Fibroblast of upper back skin (primary cell): ENCODE measurements around the gene IL10RB.
"Not testable (repeated sequence)": the region's sequence is repeated elsewhere in the genome, so short reads cannot be mapped to it uniquely, and the experiment has no call there.

ENCODE experiments used
- DNase-seq: peaks from one replicate; pipeline ENCODE4 v3.0.0-alpha.2; 2013

IL10RB gene

GRCh38 chr21:33305938-33306337 lies 39.8 kb downstream of the IL10RB start:
- DNase-seq: no peak

DNA sequence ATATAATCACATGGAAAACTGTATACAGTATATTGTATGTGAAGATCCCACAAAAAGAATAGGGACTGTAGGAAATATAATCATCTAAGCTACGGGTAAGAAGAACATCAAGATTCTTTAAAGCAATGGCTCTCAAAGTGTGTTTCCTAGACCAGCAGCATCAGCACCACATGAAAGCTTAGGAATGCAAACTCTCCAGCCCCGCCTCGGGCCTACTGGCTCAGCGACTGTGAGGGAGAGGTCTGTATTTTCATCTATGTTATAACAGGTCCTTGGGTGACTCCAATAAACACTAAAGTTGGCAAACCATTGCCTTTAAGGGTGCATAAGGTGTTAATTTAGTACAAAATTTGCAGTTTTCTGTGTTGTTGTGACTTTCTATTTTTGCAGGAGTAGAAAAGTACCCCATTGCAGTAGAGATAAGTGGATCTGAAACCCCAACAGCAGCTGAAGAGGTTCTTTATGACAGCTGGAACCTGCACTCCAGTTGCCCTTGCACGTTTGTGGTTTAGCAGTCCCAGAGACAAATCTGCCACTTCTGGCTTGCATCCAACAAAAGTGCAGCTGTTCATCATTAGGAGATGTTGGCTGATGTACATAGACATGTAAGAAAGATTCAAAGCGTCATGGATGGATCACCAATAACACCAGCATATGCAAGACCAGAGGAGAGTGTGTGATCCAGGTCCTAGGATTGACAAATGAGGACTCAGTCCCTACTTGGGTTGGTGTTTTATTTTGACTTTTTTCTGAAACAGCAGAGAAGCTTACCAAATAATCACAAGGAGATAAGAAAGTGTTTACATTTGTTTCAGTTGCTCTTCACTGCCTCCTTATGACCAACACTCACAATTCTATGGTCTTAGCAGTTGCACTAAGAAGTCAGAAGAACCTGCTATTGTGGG lies 42.7 kb downstream of the IL10RB start:
- DNase-seq: peak; percentile 77

- no peak for DNase-seq
Observed at GRCh38 chr21:33309778-33310177, 43.6 kb downstream of the IL10RB start.

- DNase-seq: no peak
Observed at GRCh38 chr21:33312121-33312520, 46.0 kb downstream of the IL10RB start.

- DNase-seq: no peak
Observed at GRCh38 chr21:33313183-33313582, 47.0 kb downstream of the IL10RB start.

- DNase-seq: no peak
Observed at GRCh38 chr21:33313611-33314010, 47.4 kb downstream of the IL10RB start.

GRCh38 chr21:33314111-33314510 lies 47.9 kb downstream of the IL10RB start:
- DNase-seq: peak; percentile 91

DNA sequence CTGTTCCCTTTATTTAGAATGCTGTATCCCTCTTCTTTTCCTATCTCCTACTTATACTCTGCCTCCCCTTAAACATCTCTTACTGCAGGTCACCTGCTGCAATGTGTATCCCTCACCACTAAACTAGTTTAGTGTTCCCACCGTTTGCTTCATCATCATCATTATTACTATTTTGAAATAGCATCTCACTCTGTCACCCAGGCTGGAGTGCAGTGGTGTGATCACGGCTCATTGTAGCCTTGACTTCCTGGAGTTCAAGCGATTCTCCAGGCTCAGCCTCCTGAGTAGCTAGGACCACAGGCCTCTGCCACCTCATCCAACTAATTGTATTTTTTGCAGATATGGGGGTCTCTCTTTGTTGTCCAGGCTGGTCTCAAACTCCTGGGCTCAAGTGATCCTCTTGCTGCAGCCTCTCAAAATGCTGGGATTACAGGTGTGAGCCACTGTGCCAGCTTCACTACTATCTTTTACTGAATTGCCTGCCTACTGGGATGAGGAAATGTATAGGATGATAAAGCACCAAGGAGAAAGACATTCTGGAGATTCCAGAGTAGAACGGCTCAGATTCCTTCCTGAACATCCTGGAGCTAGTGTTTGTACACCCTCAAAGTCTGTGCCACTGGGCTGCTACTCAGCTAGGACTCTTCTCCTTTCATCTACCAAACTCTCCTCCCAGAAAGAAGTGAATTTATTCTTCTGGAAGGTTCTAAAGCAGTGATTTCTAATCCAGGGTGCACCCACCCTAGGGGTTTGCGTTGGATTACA lies 50.0 kb downstream of the IL10RB start:
- DNase-seq: no peak

DNA sequence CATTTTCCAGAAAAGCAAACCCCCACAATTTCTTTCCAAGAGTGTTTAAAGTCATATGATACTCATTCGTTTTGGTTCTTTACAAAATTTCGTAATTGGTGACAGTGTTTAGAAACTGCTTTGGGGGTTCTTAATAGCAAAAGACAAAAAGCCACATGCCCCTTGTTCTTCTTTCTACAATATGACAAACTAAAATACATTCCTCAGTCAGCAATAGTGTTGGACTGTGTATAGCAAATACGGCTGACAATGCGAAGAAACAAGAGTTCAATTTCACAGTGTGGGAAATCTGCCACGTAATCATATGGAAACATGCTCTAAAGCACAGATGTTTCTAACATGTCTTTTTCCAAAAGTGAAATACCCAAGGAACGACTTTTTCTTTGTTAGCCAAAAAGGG lies 51.0 kb downstream of the IL10RB start:
- DNase-seq: peak; percentile 34

- DNase-seq: no peak
Observed at GRCh38 chr21:33317786-33318486, 51.8 kb downstream of the IL10RB start.

DNA sequence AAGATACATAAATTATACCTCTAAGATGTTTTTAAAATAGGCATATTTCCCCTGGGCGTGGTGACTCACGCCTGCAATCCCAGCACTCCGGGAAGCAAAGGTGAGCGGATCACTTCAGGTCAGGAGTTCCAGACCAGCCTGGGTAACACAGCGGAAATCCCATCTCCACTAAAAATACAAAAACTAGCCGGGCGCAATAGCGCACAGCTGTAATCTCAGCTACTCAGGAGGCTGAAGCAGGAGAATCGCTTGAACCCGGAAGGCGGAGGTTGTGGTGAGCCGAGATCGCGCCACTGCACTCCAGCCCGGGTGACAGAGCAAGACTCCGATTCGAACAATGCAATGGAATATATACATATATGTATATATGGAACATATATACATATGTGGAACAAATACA lies 54.8 kb downstream of the IL10RB start:
- DNase-seq: not testable (repeated sequence)

DNA sequence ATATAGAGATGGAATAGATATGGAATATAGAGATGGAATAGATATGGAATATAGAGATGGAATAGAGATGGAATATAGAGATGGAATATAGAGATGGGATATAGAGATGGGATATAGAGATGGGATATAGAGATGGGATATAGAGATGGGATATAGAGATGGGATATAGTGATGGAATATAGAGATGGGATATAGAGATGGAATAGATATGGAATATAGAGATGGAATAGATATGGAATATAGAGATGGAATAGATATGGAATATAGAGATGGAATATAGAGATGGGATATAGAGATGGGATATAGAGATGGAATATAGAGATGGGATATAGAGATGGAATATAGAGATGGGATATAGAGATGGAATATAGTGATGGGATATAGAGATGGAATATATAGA lies 57.4 kb downstream of the IL10RB start:
- not testable (repeated sequence) for DNase-seq

GRCh38 chr21:33324291-33325221 lies 58.4 kb downstream of the IL10RB start, which contains the start of gene IFNAR1:
Gene IFNAR1, plus strand, starts transcription at chr21:33324970. Its CDS starts 86 bp downstream, at chr21:33325056.
- peak; percentile 97 for DNase-seq

GRCh38 chr21:33325222-33326067 lies 59.3 kb downstream of the IL10RB start:
- DNase-seq: peak; percentile 45

DNA sequence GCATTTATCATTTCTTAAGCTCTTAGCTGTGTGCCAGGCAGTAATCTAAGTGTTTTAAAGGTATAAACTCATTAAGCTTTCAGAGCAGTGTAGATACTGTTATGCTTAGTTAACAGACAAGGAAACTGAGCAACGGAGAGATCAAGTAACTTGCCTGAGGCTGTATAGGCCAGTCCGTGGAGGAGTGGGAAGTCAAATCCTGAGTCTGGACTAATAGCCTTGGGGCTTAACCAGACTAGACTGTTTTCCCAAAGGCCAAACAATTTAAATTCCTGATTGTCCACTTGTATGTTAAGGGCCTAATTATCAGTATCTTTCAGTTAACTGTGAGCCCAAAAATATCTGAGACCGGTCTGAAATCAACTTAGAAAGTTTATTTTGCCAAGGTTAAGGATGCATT lies 61.2 kb downstream of the IL10RB start:
- no peak for DNase-seq

GRCh38 chr21:33327792-33328433 lies 61.7 kb downstream of the IL10RB start:
- no peak for DNase-seq

GRCh38 chr21:33330726-33331125 lies 64.6 kb downstream of the IL10RB start:
- no peak for DNase-seq

DNA sequence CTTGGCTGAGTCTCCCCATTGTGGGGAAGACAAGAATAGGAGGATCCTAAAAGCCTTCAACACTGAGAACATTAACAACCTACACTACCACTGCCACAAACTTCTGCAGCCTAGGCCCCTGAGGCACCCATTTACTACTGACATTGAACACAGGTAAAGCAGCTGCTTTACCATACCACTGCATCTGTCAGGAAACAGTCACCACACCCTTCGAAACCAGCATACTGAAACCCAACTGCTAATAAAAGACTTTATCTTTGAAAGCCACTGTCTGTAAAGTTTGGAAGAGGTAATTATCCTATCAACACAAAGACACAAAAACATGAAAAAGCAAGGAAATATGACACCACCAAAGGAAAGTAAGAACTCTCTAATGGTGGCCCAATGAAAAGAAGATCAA lies 66.0 kb downstream of the IL10RB start:
- DNase-seq: no peak

DNA sequence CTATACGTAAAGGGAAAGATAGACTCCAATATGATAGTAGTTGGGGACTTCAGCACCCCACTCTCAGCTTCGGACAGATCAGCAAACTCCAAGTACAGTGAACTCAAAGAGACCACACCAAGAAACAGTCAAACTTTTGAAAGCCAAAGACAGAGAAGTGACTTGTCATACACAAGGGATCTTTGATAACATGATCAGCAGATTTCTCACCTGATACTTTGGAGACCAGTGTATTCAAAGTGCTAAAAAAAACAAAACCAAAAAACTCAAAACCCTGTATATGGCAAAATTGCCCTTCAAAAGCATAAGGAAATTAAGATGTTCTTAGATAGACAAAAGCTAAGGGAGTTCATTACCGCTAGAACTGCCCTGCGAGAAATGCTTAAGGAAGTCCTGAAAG lies 68.0 kb downstream of the IL10RB start:
- no peak for DNase-seq

DNA sequence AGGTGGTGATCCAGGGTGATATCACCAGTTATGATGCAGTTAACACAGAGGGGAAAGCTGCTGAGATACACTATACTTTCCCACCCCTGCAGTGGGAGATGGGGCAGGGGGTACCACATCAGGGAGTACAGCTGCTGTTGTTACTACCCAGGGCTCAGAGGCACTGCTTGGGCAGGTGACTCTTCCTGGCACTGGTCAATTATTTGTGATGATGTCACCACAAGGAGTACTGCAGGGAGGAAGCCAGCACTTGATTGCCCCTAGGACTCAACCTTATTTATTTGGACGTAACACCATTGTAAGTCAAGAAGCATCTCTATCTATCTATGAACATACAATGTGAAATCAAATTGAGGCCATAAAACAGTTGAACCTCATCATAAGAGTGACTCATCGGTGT lies 68.7 kb downstream of the IL10RB start:
- DNase-seq: no peak

DNA sequence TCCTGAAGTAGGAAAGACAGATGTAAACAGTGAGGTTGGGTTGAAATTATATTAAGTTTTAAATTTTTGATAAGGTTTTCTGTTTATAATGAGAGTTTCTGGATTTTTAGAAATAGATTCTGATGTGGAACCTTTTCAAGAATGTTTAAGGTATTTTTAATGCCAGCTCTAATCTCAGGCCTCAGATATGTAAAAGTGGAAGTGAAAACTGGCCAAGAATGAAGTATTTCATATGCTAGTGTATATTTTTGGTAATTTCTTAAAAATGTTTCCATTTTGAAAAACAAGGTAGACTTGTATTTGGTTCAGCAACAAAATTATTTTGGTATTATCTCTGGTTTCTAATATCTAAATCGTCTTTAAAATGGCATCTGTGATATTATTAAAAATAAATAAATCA lies 73.0 kb downstream of the IL10RB start:
- DNase-seq: no peak
